ENCODE data around the gene ZBTB2. TPM values are rescaled to one million over a fixed set of nuclear protein-coding genes. Genes with fewer than 3 reads are reported as not detected.

The ZBTB2 gene
- total and polyA plus RNA-seq, 2 of the 4 experiments (the other 2 are of a cell fraction), result 11.8 to 17.7 TPM

GRCh38 chr6:151440930-151441329 is 49.6 kb upstream of the ZBTB2 start:
- ATAC-seq (ENCODE audit: low read depth) (no peak), DNase-seq (peak; percentile 50)
- ChIA-PET CTCF (interaction anchor here (0.7 to 1.2 kb wide), 3 partner anchors 36 to 53 kb away, joined by 3 read pairs; partner anchors contain the start of gene CCDC170), POLR2A (ENCODE audit: unreplicated experiment) (no interaction called here)
- H3K27ac ChIP-seq (ENCODE audit: insufficient read depth, low read length), result no peak overlapping the region
- intact Hi-C loops (cut with micrococcal nuclease) (loop anchor here (1.0 to 10.0 kb wide), 4 partner anchors 35 to 826 kb away; no protein-coding TSS in a partner anchor), dilution Hi-C loops (cut with HindIII; ENCODE audit: low sequenced_read_pairs, unreplicated experiment) (no loop called here), in situ Hi-C loops (cut with MboI; ENCODE audit: low sequenced_read_pairs) (loop anchor here (25.0 kb wide), 1 partner anchor 696 kb away; no protein-coding TSS in a partner anchor)
- H4K8ac ChIP-seq (ENCODE audit: low read depth in 2 of 2, low read length in 2 of 2), result no peak overlapping the region
- no peak overlapping the region for H2BK20ac ChIP-seq (ENCODE audit: low read depth, low read length)
- no peak overlapping the region for H2AFZ ChIP-seq (replicated peaks; ENCODE audit: low read length, poor library complexity)
- H3K4me3 ChIP-seq (ENCODE audit: insufficient read depth, low read depth, low read length), result no peak overlapping the region
- no peak overlapping the region for H3K4me2 ChIP-seq (ENCODE audit: low read depth, low read length)
- no CpG with 5 or more reads among the region's 2 CpGs for WGBS, 2 experiments (ENCODE audit: extremely low coverage in 2 of 2, insufficient read length in 1 of 2)
- H2BK15ac ChIP-seq (ENCODE audit: low read depth, low read length), result no peak overlapping the region
- peaks cover 11% of the 10 kb centered on the region; the same call in 1 of the 2 replicates for H4K20me1 ChIP-seq (ENCODE audit: insufficient read depth, low read length)
- no peak overlapping the region for H3K56ac ChIP-seq (ENCODE audit: extremely low read depth, insufficient read depth, low read length)
- H3K4me1 ChIP-seq (ENCODE audit: control insufficient read depth, insufficient read depth, low read length), result peaks cover 4% of the 10 kb centered on the region
- H2BK5ac ChIP-seq (ENCODE audit: low read depth, low read length, poor library complexity, severe bottlenecking), result no peak overlapping the region
- H3K9ac ChIP-seq (ENCODE audit: low read depth, low read length), result no peak overlapping the region
- H3K27me3 ChIP-seq (ENCODE audit: control insufficient read depth, insufficient read depth, low read length), result no peaks in the 10 kb centered on the region
- no peak overlapping the region for H3K18ac ChIP-seq (ENCODE audit: low read depth, low read length)
- no peak overlapping the region for H4K91ac ChIP-seq (ENCODE audit: insufficient read depth, low read depth, low read length)
- no peak overlapping the region for H4K5ac ChIP-seq (ENCODE audit: low read depth, low read length)
- TF ChIP-seq MXI1 (IDR thresholded peaks at IDR 0.05; ENCODE audit: borderline replicate concordance, low read depth, low read length) (no peak), NFE2L2 (IDR thresholded peaks at IDR 0.05; ENCODE audit: low read depth, low read length) (no peak), ELK1 (IDR thresholded peaks at IDR 0.05; ENCODE audit: borderline replicate concordance, low read depth, low read length) (no peak), MAZ (IDR thresholded peaks at IDR 0.05; ENCODE audit: borderline replicate concordance, low read depth, low read length) (no peak), CTCF (conservative IDR thresholded peaks at IDR 0.05; ENCODE audit: low read depth, low read length) (peak; percentile 63), RFX5 (IDR thresholded peaks at IDR 0.05; ENCODE audit: low read depth, low read length) (no peak), POLR2A (IDR thresholded peaks at IDR 0.05; ENCODE audit: low read depth, low read length) (no peak), BHLHE40 (IDR thresholded peaks at IDR 0.05; ENCODE audit: low read depth, low read length) (no peak), RAD21 (IDR thresholded peaks at IDR 0.05; ENCODE audit: low read length) (peak; percentile 63), FOS (IDR thresholded peaks at IDR 0.05; ENCODE audit: low read depth, low read length) (no peak), USF2 (IDR thresholded peaks at IDR 0.05; ENCODE audit: low read depth, low read length) (no peak), RCOR1 (IDR thresholded peaks at IDR 0.05; ENCODE audit: insufficient replicate concordance, low read length) (no peak), MAFK (IDR thresholded peaks at IDR 0.05; ENCODE audit: low read depth, low read length) (no peak), CEBPB (IDR thresholded peaks at IDR 0.05; ENCODE audit: low read depth, low read length) (no peak), SMC3 (IDR thresholded peaks at IDR 0.05; ENCODE audit: low read depth, low read length) (peak; percentile 53), CHD1 (IDR thresholded peaks at IDR 0.05; ENCODE audit: low read depth, low read length) (no peak)
- H2AK9ac ChIP-seq (replicated peaks; ENCODE audit: low read depth, low read length, poor library complexity), result no peak overlapping the region
- peaks cover 19 to 45% of the 10 kb centered on the region in 2 experiments for H3K79me1 ChIP-seq (ENCODE audit: low read depth in 1 of 2, low read length in 2 of 2)
- H3K9me3 ChIP-seq (ENCODE audit: control insufficient read depth, insufficient read depth, low read length), result no peaks in the 10 kb centered on the region
- no peak overlapping the region for H3K23ac ChIP-seq (ENCODE audit: low read depth, low read length)
- no peak overlapping the region for H3K14ac ChIP-seq (replicated peaks; ENCODE audit: low read depth, low read length)
- H2AK5ac ChIP-seq (ENCODE audit: low read depth, low read length), result no peak overlapping the region
- BruUV-seq (replicated peaks), result no TSS peak
- H3K4ac ChIP-seq (ENCODE audit: low read depth, low read length), result no peak overlapping the region
- H3K9me1 ChIP-seq (ENCODE audit: insufficient read depth, low read length), result peaks cover 6% of the 10 kb centered on the region
- H3K36me3 ChIP-seq (ENCODE audit: control insufficient read depth, insufficient read depth, low read length), result peaks cover 2% of the 10 kb centered on the region
- H2BK120ac ChIP-seq (ENCODE audit: low read depth, low read length), result no peak overlapping the region

Measured in IMR-90 (cell line).